ENCODE measurements around the gene DMTF1.

DNA sequence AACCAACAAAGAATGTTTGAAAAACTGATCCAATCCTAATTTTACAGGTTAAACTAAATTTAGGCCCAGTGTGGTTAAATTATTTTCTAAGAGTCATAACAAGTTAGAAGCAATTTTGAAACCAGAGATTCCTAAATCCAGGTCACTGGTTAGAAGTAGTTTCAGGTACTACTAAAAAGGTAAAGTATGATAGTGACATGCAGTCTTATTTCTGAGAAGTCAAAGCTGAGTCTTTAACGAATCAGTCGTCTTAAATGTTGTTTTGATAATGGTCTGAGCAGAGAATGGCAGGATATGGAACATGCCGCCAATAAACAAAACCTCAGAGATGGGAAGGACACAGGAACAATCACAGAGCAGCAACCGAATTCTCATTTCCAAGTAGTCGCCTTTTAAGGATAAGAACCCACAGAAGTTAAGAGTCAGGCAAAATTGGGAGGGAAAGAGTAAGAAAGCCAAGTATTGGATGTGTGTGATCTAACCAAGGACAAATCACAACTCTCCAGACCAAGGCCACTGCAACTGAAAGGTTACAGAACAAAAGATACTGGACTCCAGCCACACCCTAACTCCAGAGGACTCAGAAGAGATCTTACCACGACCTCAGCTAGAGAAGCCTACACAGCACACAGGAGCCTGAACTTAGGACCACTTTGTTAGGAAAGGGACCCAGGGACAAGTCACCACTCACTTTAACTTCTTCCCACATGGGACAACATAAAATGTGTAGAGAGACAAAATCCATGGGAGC lies 47.6 kb downstream of the DMTF1 start:
- TF ChIP-seq, protein P1, sequence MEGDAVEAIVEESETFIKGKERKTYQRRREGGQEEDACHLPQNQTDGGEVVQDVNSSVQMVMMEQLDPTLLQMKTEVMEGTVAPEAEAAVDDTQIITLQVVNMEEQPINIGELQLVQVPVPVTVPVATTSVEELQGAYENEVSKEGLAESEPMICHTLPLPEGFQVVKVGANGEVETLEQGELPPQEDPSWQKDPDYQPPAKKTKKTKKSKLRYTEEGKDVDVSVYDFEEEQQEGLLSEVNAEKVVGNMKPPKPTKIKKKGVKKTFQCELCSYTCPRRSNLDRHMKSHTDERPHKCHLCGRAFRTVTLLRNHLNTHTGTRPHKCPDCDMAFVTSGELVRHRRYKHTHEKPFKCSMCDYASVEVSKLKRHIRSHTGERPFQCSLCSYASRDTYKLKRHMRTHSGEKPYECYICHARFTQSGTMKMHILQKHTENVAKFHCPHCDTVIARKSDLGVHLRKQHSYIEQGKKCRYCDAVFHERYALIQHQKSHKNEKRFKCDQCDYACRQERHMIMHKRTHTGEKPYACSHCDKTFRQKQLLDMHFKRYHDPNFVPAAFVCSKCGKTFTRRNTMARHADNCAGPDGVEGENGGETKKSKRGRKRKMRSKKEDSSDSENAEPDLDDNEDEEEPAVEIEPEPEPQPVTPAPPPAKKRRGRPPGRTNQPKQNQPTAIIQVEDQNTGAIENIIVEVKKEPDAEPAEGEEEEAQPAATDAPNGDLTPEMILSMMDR (IDR thresholded peaks at IDR 0.05; ENCODE audit: poor library complexity): no peak
- TF ChIP-seq EZH2phosphoT487 (IDR thresholded peaks at IDR 0.05; ENCODE audit: low read depth, severe bottlenecking, unreplicated experiment) (no peak), EZH2 (IDR thresholded peaks at IDR 0.05; ENCODE audit: borderline replicate concordance) (no peak)

Measured in hepatocyte (in vitro differentiated cells).